ENCODE data around the gene EAF2.

EAF2 gene

GRCh38 chr3:121863801-121864200 is 28.8 kb downstream of the EAF2 start:
- no peak for DNase-seq

DNA sequence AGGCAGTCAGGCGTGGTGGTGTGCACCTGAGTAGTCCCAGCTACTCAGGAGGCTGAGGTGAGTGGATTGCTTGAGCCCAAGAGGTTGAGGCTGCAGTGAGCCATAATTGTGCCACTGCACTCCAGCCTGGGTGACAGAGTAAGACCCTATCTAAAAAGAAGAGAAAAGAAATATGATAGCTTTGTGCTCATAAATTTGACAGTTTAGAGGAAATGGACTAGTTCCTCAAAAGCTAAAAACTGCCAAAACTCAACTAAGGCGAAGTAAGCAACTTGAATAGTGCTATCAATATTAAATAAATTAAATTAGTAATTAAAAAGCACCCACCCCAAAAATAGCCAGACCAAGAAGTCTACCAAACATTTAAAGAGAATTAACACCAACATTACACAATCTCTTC is 34.7 kb downstream of the EAF2 start:
- no peak for DNase-seq

GRCh38 chr3:121870717-121871116 is 35.7 kb downstream of the EAF2 start:
- no peak for DNase-seq

GRCh38 chr3:121871430-121871829 is 36.4 kb downstream of the EAF2 start:
- DNase-seq: no peak

DNA sequence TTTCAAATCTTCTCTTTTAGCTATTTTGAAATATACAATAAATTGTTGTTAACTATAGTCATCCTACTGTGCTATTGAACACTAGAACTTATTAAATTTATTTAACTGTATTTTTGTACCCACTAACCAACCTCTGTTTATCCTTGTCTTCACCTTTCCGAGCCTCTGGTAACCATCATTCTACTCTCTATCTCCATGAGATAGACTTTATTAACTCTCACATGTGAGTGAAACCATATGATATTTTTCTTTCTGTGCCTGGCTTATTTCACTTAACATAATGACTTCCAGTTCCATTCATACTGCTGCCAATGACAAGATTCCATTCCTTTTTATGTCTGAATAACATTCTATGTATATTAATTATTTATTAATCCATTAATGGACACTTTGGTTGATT is 43.4 kb downstream of the EAF2 start:
- no peak for DNase-seq

- no peak for DNase-seq
Observed at GRCh38 chr3:121883507-121883906, 48.5 kb downstream of the EAF2 start.

DNA sequence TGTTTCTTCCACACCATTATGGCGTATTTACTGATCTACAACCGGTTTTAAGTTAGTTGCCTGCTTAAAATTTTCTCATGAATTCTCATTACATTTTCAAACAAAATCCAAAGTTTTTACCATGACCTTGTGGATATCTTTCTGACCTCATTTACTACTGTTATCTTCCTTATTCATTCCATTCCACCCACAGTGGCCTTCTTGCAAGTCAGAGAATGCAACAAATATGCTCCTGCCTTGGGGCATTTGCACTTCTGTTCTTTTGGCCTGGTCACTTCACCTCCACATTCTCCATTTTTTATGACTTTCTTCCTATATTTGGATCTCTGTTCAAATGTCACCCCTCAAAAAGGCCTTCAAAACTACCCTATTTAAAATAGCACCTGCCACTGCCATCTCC is 50.4 kb downstream of the EAF2 start:
- DNase-seq: no peak

GRCh38 chr3:121894301-121894990 is 59.4 kb downstream of the EAF2 start, which contains the start of gene SLC15A2:
TSS of gene SLC15A2 (plus strand) at chr3:121894401. CDS start at chr3:121894477, 76 bp downstream.
- no peak for DNase-seq

GRCh38 chr3:121895121-121895520 is 60.1 kb downstream of the EAF2 start:
- no peak for DNase-seq

DNA sequence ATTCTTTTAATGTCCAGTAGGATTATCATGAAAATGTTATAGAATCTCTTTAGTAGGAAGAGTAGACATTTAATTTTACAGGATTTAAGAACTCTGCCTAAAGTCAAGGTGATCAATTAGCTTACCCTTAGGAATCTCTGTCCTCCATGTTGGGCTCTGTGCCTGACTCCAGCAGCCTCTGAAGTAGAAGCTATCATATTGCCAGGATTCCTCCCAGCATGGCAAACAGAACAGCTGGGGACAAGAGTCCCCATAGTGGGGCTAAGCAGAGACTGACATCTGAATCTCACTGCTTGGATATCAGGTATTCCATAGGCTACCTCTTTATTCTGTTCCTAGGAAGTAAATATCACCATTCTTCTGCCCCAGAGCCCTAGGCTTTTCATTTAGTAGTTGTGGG is 60.7 kb downstream of the EAF2 start:
- DNase-seq: no peak

DNA sequence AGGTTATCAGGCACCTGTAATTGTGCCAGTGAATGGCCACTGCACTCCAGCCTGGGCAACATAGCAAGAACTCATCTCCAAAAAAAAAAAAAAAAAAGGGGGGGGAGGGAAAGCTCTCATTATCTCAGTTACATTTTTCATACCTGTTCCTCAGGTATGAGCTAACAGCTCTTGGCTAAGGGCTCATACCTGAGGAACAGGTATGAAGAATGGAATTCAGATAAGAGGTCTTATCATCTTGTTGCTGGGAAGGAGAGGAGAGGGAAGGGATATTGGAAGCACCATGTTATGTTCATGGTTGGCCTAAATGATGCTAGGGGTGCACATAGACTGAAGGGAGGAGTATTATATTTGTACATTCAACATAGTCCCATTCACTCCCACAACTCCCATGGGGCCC is 61.8 kb downstream of the EAF2 start:
- no peak for DNase-seq

DNA sequence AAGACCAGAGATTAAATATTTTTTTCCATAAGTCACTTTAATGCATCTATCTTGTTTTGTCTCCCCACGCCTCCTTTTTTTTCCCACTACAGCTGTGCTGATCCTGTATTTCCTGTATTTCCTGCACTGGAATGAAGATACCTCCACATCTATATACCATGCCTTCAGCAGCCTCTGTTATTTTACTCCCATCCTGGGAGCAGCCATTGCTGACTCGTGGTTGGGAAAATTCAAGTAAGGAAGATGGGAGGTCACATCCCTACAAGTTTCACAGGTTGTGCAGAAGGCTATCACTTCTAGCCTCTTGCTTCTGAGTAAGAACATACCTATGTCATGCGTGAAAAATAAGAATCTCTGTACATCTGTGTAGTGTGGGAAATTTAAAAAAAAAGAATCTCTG is 62.3 kb downstream of the EAF2 start:
- no peak for DNase-seq

- no peak for DNase-seq
Observed at GRCh38 chr3:121913305-121913990, 78.4 kb downstream of the EAF2 start.

GRCh38 chr3:121914081-121914998 is 79.3 kb downstream of the EAF2 start:
- no peak for DNase-seq

GRCh38 chr3:121916189-121916588 is 81.2 kb downstream of the EAF2 start:
- no peak for DNase-seq

GRCh38 chr3:121918779-121919483 is 83.9 kb downstream of the EAF2 start:
- DNase-seq: no peak

DNA sequence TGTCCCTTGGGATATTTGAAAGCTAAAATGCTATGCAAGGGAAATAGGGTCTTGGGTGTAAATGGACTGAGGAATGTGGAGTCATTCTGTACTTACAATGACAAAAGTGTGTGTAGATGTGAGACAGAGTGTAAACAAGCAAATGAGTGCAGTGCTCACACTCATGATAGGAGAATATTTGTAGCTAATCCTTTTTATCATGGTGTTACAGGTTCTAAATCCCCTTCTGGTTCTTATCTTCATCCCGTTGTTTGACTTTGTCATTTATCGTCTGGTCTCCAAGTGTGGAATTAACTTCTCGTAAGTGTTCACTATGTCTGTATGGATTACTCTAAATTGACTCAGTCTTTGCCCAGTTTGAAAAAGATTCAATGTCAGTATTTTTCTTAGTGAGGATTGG is 89.7 kb downstream of the EAF2 start:
- DNase-seq: no peak

GRCh38 chr3:121926380-121926779 is 91.4 kb downstream of the EAF2 start:
- DNase-seq: no peak
